Hippocampal formation (tissue), 2 donors: Measurements from ENCODE around the gene RAB6B.

Experiments
- DNase-seq, 2 donors: peaks; one replicate each; lab custom pipeline; 2025; lab: John Stamatoyannopoulos, UW

RAB6B gene

DNA sequence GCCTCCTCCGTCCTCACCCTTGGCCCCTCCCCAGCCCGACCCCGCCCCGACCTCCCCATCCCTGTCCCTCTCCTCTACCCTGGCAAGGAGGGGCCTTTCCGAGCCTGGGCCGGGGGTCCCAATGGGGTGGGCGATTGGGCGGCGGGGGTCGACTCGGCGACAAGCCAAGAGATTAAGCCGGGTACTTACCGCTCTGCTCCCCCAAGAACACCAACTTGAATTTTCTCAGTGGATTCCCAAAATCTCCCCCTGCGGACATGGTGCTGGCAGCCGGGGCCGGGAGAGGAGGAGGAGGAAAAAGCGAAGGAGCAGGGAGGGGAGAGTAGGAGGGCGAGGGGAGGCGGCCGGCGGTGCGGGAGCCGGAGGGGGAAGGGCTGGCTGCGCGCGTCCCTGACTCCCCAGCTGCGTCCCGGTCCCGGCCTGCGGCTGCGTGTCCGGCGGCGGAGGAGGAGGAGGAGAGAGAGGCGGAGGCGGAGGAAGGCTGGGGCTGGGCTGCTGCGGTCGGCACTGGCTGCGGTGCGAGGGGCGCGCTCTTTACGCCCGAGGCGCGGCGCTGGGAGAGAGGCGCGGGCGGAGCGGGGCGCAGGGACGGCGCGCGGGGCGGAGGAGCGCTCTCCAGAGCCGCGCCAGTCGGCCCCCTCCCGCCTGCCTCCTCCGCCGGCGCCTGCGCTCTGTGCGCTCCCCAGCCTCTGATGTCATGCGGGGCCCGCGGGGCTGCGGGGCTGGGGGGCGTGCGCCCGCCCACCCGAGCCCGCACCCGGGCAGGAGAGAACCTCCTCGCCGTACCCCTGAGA is at the start of gene RAB6B:
TSS of gene RAB6B (minus strand) at position 675 of the 794 bp plus-strand sequence. CDS start at position 259, 416 bp downstream.
- peak; percentile 52 to 59 for DNase-seq

DNA sequence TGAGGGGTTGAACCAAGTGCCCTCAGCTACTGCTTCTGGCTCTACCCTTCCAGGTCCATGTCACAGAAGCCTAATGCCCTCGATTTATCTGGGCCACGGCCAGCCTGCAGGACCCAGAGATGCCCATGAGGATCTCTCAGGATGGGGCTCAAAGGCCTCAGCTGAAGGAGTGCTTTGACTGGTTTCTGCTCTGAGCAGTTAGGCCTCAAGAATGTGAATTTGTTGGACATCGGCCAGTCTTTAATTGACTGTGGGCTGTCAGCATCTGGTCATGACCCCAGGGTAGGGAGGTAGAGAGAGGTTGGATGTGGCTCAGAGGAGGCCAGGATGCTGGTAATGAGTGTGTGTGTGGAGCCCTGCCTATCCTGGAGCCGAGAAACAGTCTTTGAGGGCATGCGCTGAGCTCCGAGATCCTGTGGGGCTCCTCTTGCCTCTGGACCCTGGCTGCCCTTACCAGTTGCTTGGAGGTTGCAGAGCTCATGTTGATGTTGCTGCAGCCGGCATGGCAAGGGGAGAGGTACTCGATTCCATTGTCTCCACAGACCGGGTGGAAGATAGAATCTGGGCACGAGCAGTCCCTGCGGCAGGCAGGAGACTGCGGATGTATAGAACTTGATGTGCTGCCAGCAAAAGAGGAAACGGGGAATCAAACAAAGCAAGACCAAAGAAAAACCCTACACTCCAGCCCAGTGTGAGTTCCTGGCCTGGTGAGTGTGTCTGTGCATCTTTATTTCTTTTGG is 49.1 kb upstream of the RAB6B start:
- no peak for DNase-seq

DNA sequence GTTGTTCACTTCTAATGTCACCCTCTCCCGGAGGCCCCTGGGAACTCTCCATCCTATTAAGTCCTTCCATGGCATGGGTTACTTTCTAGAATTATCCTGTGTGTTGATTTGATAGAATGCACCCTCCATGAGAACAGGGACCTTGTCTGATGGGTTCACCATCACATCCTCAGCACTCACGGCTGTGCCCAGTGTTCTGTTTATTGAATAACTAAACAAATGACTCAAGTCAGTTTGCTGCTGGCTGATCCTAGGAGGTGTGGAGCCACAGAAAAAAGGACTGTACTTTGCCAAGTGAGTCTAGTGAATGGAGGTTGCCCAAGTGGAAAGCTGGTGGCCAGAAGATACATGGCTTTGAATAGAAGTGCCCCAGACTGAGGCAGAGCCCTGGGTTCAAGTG is 48.5 kb upstream of the RAB6B start:
- no peak for DNase-seq

DNA sequence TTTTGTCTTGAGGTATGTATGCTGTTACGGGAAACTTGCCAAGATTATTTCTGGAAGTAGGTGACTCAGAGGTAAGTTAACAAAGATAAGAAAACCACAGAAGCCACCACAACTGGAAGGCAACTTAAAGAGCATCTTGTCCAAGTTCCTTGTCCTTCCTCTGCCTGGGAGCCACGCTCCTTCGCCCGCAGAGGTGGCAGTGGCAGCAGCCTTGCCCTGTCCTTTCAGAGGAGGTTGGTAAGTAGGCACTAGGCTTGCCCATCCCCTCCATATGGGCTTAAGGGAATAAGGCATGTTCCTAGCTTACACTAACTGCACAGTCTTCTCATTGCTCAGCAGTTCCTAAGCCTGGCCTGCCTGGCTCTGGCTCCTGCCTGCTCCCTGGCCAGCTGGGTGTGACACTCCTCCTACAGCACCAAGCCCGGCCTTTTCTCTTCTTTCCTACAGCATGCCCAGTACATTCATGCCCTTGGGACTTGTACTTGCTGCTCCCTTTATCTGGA is 48.0 kb upstream of the RAB6B start:
- DNase-seq: no peak

DNA sequence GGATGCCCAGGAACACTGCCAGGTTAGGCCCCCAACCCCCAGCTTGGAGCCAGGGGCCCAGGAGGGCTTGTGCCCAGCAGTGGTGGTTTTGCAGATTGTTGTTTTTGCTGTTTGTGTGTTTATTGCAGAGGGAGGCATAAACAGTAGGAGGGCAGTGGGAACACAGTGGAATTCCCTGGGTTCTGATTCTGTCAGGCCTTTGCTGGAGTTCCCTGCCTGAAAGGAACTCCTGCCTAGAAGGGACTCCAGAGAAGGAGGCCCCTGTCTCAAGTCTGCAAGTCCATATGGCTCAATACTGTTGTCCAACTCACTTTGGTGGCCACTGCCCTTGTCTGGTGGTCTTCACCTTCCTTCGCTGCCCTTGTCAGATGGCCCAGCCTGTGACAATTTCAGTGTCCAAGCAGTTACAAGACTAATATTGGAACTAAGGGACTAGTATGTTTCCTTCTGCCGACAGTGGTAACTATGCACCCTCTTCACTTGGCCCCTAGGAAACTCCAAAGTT is 47.4 kb upstream of the RAB6B start:
- DNase-seq: no peak

DNA sequence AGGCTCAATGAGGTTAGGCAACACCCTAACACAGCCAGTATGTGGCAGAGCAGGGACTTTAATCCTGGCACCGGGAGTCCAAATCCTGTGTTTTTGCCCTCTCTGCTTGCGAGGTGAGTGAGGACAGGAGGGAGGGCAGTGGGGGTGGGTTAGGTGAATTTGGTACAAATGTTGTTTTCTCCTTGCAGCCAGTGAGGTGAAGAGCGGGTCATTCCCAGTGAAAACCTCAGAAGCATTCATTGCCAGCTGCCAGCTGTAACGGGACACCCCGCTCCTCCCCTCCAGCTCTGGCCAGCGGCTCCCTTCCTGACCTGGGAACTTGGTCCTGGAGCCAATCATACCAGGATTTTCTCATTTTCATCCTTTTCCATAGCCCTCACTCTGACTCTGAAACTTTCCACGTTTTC is 45.7 kb upstream of the RAB6B start:
- DNase-seq: no peak

DNA sequence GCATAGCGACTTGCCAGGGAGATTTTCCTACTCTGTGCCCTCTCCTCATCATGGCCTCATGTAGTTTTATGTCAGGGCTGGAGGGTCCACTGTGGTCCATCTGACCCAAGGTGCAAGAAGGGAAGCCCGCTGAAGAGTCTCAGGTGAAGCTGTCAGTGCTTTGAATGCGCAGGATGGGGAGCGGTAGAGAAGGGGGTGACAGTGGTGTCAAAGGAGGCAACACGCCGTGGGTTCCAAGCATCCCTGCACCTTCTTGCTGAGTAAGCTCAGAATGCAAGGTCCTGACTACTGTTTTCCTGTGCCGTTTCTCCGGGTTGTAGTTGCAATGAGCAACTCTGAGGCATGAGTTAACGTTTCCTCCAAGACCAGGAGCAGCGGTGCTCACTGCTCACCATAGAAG is 44.9 kb upstream of the RAB6B start:
- DNase-seq: no peak

DNA sequence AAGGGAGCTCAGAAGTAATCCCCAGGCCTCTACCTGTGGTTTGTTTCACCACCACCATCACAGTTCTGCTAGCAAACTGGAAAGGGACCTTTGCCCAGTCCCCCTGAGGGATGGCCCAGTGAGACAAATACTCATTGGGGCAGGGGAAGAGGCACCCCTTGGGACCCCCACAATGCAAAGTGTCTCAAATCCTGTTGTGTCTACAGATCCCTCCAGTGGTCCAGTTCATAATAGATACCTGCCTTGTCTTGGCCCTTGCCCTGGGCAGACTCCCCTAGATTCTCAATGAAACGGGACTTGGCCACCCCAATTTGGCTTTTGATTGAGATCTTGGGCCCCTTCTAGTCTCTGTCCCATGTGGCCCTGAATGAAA is 43.8 kb upstream of the RAB6B start:
- no peak for DNase-seq

DNA sequence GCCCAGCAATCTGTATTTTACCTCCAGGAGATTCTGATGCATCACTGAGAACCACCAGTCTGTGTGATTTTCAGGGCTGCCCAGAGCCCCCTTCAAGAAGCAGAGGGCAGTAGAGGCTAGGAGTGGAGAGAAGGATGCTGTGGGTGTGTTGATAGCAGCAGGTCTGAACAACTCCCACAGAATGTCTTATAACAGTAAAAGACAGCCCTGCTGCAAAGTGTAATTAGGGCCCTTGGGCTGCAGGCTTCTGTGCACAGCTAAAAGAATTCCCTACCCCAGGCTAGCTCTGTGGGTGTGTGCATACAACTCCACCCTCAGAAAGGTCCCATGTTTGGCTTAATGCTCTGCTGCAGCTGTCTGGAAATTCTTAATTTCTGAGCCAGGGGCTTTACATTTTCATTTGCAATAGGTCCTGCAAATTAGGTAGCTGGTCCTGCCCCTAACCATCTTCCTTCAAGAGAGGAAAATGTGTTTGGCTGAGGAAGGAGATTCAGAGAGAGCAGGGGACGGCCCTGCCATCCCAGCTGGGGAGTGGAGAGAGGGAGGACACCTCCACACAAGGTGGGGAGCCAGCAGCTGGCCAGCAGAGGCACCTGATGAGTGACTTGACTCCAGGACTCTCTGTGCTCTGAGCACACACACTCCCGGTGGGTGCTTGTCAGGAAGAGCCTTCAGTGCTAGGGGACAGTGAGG is 43.2 kb upstream of the RAB6B start:
- DNase-seq: peak in 1 of 2 donors; percentile 40

DNA sequence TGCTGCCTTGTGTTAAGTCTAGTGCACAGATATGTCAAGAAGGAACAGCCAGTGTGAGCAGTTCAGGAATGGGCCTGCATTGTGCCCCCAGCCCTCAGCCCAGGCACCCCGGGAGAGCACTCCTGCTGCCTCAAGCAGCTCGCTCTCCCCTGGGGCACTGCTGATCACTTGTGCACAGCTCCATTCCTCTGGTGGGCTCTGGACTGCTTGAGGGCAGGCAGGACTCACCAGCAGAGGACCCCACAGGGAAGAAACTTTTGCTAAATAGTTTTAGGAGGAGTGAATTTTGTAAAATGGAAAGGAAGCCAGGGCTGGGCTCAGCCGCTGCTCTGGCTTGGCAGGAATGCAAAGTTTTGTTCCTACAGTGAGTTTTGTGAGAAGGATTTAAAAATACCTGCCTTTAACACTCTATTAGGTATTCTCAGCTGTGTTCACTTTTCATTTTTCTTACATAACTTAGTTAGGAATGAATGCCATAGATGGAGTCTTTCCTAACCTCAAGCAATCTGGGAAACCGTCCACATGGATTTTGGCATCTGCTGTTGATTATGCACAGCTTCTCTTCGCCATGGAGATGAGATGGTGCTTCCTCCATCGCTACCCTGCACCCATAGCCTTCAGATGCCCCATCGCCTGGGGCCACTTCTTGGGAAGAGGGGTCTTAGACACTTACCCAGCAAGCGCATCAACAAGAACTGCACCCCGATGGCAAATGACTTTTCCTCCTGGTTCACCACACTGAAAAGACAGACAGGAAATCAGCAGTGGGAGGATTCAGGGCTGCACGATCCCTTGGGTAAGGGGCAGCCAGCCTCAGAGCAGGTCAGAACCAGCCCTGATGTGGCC is 42.3 kb upstream of the RAB6B start:
- peak in 1 of 2 donors; percentile 55 for DNase-seq

DNA sequence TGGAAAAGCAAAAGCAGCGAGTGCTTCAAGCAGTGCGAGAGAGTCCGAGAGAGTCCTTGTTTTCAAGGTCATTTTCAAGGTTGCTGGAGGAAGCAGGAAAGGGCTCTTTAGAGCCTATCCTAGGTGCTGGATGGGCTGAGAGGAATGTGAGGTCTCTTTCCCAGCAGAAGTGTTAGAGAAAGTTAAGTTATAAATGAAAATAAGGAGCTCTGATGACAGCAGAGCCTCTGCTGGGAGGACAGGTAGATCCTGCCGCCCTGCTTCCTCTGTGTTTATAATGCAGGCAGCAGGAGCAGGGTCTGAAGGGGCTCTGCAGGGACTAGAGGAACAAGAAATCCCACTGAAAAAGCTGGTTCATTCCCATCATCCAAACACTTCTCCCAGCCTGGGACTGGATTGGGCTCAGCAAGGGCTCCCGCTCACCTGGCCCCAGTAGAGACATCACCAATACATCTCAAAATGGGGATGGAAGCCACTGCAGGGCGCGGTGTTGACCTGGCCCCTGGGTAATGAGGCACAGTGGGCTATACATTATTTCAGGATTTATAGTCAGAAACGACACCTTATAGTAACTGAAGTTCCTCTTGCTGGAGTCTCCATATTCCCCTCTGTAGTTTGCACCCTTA is 41.5 kb upstream of the RAB6B start:
- DNase-seq: no peak

DNA sequence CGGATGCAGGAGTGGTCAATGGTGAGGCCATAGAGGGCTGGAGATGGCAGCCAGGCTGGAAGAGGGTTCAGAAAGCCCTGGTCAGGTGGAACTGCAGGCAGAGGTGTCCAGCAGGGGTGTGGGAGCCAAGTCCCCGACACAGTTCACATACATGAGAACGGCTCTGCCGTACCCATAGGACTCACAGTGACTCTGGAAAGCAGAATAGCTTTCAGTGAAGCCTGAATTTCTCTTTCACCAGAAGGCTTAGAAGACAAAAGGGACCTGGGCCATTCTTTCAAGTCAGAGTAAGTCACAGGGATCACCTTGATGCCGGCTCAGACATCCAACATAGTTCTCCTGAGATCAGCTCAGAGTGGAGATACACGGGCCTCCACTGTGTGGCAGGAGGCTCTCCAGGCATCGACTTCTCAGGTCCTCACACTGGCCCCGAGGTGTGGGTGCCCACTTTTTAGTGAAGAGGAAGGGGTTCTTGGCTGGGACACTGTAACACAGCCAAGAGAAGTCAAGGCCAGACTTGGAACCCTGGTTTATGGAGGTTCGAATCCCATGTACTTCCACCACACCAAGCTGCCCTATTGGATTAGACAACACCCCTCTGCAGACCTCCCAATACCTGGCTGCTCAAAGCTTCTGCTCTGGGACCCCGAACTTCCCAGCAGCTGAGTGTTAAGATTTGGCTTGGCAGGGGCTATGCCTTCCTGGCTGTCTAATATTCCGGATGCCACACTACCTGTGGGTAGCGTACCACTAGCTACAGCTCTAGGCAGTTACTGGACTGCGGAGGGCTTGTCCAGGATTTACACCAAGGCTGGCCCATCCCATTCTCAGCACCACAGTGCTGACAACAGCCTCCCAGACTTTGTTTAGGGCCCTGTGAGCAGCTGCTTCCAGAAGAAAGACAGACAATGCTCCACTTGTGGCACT is 40.4 kb upstream of the RAB6B start:
- DNase-seq: no peak

DNA sequence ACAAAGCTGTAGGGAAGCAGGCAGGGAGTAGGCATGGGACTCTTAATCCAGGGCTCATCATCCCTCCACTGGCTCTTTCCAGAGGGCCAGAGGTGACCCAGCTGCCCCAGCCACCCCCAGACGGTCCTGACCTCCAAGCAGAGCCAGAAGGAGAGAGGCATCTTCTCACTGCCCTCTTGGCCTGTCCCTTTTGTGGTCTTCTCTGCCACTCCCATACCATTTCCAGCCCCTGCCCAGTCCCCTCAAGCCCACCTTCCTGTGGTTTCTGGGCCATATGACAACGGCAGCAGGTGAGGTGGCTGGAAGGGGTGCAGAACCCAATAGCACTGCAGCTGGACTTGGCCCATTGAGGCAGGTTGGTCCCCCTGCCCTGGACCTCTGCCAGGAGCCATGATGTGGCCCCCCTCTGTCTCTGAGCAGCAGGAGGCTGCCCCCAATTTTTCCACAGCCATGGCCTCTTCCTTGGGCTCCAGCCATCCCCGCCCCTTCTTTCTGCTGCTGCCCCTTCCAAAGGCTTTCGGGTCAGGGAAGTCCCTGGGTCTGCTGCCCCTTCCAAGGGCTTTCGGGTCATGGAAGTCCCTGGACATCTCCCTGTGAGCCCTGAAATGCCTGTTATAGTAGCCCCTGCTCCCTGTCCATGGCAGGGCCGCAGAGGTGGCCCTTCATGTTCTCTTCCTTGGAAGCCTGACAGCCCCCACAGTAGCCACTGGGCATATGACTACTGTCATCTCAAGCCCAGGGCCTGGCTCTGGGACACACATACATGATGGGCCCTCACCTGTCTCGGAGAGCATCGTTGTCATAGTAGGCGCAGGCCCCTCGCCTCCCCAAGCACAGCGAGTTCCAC is 39.5 kb upstream of the RAB6B start:
- no peak for DNase-seq

DNA sequence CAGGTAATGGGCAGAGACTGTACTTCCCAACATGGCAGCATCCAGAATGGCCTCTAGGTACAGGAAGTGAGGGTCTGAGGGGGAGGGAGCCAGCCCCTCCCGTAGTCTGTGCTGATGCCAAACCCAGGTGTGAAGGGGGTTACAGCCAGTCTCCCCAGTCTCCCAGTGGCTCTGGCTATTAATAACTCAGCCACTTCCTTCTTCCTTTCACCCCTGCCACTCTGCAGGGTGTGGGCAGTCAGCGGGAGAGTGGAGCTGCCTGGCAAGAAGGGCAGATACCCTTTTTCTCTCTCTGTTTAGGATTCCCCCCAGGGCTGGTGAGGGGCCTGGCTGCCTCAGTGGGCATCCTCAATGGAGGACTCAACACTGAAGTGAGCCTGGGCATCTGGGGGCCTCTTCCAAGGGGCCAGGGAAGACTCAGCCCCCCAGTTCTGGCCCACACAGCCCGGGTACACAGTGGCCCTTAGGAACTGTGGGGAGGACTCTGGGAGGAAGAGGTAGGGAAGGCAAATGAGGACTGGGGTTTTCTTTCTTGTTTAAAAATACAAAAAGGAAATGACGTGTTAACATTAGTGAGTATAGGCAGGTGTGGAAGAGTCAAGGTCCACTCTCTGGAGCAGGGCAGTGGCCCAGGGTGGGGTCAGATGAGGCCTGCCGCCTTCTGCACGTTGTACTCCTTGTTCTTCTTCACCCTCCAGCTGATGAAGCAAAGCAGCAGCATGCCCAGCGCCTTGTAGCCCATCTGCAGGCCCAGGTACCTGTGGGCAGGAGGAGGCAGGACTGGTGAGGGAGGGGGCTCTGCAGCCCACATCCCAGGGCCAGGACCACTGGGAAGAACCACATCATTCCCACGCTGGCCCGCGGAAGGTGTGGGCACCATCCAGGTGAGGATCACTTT is 38.6 kb upstream of the RAB6B start:
- no peak for DNase-seq

DNA sequence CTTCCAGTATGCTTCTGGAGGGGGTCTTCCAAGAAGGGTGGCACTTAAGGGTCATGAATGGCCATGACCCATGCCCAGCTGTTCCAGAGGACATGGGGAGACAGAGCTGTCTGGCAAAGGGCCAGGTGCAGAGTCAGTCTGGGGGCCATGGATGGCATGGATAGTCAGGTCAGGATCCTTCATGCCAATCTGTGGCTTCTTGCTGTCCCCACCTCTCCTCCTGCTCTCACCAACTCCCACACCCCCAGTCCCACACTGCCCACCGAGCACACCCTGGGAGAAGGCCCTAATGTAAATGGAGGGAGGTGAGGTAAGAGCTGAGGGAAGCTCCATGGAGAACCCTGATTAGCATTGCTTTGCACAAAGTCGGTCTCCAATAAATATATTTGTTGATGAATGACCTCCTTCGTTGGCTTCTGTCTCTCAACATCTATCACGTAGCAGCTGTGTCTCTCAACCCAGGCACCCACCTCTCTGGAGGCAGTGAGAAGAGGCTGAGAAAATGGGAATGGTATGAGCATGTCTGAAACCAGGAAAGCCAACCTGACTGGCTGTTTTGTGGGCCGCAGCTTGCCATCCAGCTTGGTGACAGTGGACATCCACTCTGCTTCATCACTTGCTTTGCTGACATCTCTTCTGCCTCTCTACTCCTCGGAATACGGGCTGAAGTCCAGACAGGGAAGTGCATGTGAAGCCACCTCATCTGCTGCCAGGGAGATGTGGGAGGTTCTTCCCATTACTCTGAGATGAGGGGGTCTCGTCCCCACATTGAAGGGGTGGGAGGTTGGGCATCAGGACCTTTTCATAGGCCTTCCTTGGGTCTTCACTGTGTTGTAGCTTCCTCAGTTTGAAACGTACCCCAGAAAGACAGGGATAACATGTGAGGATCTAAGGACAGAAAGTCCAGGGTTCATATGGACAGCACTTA is 37.7 kb upstream of the RAB6B start:
- no peak for DNase-seq

DNA sequence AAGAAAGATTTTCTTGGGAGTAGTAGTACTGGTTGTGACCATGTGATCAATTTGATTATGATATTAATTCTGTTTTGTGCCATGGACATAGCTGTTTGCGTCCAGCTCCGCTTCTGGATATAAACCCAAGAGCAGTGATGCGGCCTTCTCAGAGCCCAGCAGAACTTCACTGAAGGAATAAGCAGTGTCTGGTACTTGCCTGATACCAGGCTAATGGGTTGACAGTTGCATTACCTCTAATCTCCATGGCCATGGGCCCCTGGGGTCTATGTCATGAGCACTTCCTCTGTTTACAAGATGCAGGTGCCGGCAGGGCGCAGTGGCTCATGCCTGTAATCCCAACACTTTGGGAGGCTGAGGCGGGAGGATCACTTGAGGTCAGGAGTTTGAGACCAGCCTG is 36.3 kb upstream of the RAB6B start:
- no peak for DNase-seq

DNA sequence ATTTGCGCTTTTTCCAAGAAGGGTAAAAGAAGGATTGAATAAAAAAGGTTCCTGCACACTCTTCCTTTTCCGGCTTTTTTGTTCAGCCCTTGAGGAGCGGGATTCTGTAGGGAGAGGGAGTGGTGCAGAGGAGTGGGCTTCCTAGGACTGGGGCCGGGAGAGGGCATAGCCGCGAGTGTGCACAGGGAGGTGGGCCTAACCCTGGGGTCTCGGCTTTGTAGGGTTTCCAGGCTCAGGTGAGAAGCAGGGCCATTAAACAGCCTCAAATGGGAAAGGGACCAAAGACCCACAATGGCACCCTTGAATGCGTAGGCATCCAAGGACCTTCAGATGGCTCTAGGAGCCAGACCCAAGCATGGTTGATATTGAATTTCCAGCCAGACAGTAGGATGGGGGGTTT is 35.4 kb upstream of the RAB6B start:
- DNase-seq: no peak
